Astrocyte of the cerebellum (primary cell): ENCODE data around the gene GPR4.
"Not testable (repeated sequence)": the region's sequence is repeated elsewhere in the genome, so short reads cannot be mapped to it uniquely, and the experiment has no call there.

Experiments used
- DNase-seq: peaks from one replicate; pipeline ENCODE4 v3.0.0-alpha.2; 2011; ENCODE audit warnings: low read depth
- H3K4me3 ChIP-seq: 2 replicates; pipeline ENCODE4 v1.5.1; 2011; ENCODE audit warnings: mild to moderate bottlenecking, low read depth, low read length, moderate library complexity
- CTCF ChIP-seq: IDR thresholded peaks from 2 replicates; pipeline ENCODE4 v1.5.1; 2012; ENCODE audit warnings: low read length, low read depth, moderate library complexity, mild to moderate bottlenecking; ENCODE audit errors: missing control alignments
- in situ Hi-C: cut with HindIII; loops from 2 replicates; pipeline ENCODE4 v1.10.0; 2017; ENCODE audit warnings: low sequenced_read_pairs

GPR4 gene

GRCh38 chr19:45623984-45624383, 22.0 kb upstream of the GPR4 start:
- no peak for DNase-seq
- in situ Hi-C loops, result no loop called here
- no peak for TF ChIP-seq CTCF
- no peak overlapping the region for H3K4me3 ChIP-seq

GRCh38 chr19:45621976-45622503, 20.0 kb upstream of the GPR4 start:
- no peak for DNase-seq
- TF ChIP-seq CTCF, result no peak
- in situ Hi-C loops, result no loop called here
- H3K4me3 ChIP-seq, result no peak overlapping the region

DNA sequence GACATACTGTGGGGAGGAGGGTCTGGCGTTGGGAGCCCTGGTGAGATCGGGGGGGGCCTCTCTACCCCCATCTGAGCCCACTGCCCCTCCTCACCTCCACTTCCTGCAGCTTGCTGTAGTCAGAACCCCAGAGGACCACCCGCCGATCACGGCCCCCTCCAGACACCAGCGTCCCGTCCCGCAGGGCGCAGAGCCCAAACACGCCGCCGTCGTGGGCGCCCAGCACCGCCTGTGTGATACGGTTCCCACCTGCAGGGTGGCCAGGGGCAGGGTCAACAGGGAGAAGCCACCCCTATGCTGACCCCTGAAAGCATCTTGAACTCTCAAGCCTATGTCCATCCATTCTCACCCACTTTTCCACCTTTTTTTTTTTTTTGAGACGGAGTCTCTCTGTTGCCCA, 19.4 kb upstream of the GPR4 start:
- in situ Hi-C loops, result no loop called here
- H3K4me3 ChIP-seq, result no peak overlapping the region
- no peak for TF ChIP-seq CTCF
- no peak for DNase-seq

- in situ Hi-C loops, result no loop called here
- TF ChIP-seq CTCF, result no peak
- DNase-seq, result no peak
- no peak overlapping the region for H3K4me3 ChIP-seq
Observed at GRCh38 chr19:45616704-45617017, 14.6 kb upstream of the GPR4 start.

DNA sequence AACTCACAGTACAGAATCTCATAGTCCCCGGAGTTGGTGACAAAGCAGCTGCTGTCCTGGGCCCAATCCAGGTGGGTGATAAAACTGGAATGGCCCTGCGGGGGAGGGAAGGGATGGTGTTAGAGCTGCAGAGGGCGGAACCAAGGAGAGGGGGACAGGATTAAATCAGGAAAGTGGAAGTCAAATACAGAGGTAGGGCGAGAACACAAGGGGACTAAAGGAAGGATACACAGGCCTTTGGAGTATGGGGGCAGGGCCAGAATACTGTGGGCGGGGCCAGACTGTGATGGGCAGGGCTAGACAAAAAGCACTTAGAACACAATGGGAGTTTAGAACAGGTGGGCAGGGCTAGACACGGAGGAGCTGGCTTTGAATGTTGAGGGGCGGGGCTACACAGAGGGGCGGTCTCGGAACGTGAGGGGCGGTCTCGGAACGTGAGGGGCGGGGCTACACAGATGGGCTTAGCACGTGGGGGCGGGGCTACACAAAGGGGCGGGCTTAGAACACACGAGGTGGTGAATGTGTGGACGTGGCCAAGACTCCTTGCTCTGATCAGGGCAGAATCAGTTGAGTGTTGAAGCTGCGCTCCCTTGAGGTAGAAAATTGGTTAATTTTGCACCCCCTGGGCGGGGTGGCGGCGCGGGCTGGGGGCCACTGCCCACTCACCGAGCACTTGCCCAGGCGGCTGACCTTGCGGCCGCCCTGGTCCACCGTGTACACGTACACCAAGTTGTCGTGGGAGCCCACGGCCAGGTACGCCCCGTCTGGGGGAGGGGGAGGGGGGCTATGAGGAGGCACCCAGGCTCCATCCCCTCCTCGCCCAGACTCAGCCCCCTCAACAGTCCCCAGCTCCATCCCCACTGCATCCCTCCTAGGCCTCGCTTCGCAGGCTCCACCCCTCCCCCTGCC, 14.0 kb upstream of the GPR4 start:
- in situ Hi-C loops, result no loop called here
- H3K4me3 ChIP-seq, result no peak overlapping the region

DNA sequence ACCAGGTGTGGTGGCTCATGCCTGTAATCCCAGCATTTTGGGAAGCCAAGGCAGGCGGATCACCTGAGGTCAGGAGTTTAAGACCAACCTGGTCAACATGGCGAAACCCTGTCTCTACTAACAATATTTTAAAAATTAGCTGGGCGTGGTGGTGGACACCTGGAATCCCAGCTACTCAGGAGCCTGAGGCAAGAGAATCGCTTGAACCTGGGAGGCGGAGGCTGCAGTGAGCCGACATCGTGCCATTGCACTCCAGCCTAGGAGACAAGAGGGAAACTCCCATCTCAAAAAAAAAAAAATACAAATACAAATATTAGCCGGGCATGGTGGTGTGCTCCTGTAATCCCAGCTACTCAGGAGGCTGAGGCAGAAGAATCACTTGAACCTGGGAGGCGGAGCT, 13.0 kb upstream of the GPR4 start:
- in situ Hi-C loops, DNase-seq, H3K4me3 ChIP-seq: not testable (repeated sequence)

More for the DNA sequence above, 14.0 kb upstream of the GPR4 start:
- TF ChIP-seq CTCF, result no peak
- peak; percentile 69 for DNase-seq

DNA sequence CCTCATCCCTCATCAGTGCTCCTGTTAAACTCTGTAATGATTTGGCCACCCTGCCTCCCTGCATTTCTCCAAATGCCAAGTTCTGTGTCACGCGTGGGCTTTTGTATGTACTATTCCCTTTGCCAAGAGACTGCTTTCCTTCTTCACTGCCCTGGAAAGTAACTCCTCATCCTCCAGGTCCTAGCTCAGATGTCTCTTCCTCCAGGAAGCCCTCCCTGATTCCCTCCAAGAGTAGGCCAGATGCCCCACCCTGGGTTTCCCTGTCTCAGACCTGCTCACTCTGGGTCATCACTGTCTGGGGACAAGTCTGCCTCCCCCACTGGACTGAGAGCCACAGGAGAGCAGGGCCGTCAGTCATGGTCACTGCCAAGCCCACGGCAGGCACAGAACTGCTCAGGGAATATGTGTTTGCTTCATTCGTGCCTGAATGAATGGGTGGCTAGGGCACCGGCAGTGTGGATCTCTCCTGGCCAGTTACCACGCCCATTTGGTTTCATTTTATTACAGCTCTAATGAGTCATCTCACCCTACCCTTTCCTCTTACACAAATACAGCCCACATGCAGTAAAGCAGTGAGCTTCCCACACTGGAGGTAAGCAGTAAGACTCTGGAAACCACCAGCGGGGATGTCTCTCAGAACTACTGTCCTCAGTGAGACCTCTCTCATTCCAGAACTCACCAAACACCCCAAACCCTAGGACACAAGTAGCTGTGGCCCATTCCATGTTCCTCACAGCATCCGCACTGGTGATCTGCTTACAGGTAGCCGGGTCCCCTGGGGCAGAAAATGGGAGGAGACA, 12.1 kb upstream of the GPR4 start:
- DNase-seq, result peak; percentile 79
- in situ Hi-C loops, result no loop called here
- no peak overlapping the region for H3K4me3 ChIP-seq
- no peak for TF ChIP-seq CTCF
